ENCODE results near the gene FRMD4A.

- TF ChIP-seq POLR2AphosphoS5 (IDR thresholded peaks at IDR 0.05) (no peak), CTCF (IDR thresholded peaks at IDR 0.05) (no peak)
Measured at GRCh38 chr10:13842117-13842516, 488.6 kb downstream of the FRMD4A start.
